GM19351 (cell line): ENCODE results near the gene ATG10.

ENCODE experiments used
- ATAC-seq: cut with Tn5 transposase; IDR thresholded peaks from one replicate; pipeline ENCODE4 v1.9.1; 2021; ENCODE audit warnings: mild to moderate bottlenecking, moderate library complexity; ENCODE audit not compliant: unreplicated experiment

The ATG10 gene

DNA sequence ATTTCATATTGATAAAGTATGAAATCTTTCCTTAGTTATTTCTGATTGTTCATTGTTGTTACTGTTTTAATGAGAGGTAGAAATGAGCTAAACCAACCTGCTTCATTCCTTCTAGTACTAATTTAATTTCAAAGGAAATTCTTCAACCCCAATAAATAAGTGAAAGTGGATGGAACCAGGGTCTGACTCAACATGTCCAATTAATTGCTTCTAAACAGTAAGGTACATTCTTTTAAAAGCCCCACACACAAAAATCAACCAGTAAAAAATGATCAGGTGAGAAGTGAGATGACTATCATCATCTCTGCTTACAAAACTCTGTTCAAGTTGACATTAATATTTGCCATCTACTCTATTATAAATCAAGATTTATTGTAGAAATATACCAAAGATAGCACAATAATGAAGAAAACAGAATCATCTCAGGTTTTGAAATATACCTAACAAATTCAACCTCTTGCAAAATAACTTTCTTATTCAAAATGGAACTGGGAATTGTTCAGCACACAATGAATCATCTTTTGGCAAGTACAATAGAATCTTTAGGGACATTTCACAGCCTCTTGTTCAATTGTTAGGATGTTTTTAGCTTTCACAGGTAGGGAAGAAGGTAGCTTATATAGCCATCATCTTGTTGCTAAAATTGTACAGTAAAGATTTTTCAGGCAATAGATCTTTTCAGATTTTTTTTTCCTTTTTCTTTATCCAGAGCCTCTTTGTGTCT is 191.8 kb downstream of the ATG10 start:
- no peak for ATAC-seq

- ATAC-seq, result no peak
These were observed 192.6 kb downstream of the ATG10 start for GRCh38 chr5:82164176-82164976.

DNA sequence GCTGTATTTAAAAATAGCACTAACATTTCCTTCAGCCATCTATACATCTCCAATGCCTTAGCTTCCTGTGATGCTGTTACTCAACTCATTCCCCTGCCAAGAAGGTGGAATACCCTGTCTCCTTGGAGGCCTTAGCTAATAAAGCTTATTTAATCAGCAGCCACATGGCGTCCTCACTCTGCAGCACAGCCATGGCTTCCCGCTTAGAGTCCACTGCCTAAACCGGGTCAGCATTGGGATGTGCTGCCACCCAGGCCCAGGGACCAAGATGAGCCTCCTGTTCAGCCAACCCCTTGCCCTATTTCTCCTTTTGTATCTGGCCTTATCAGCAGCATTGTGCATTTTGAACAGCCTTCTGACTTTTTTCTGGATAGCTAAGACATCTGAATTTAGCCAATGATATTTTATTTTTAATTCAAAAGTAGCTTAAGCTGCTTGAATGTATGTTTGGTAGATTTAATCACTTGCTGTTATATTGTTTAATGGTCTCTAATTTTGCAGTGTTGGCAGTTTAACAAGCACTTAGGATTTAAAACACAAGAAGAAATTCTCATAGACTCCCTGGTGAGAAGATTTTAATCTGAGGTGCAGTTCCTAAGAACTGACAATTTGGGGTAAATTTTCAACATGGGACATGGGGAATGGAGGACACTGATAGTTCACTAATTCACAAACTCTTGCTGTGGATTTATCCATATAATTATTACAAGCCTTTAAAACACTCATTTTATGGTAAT is 193.3 kb downstream of the ATG10 start:
- no peak for ATAC-seq

DNA sequence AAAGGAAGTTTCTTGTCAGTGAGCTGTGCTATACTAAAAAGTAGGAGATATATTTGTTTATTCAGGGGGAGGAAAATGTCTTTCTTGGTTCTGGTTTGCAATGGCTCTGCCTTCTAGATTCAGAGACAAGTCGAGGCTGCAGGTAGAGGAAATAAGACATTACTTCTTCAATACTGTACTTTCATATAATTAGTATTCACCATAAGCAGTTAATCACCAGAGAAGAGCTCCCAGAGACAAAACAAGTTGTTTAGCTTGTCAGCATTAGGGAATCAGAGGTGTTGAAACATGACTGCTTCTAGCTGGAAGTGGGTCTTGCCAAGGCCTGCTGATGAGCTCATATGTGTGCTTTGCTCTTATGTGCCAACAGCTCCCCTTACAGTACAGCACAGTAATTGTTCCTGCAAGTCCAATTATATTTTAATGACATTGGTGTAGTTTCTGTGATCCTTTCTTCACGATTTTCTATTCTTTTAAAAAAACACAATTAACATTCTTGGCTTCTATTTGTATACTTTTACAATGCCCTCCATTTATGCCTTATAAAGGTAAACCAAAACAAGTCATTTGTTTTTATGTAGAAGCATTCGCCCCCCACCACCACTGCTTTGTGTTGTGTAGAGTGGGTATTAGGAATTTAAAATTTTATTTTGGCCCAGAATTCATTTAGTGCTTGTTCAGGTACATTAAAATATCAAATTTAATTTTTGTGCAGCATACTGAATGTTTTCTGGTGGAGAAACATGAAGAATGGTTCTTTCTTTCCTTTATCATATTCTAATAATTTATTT is 194.1 kb downstream of the ATG10 start:
- ATAC-seq, result peak; percentile 93

DNA sequence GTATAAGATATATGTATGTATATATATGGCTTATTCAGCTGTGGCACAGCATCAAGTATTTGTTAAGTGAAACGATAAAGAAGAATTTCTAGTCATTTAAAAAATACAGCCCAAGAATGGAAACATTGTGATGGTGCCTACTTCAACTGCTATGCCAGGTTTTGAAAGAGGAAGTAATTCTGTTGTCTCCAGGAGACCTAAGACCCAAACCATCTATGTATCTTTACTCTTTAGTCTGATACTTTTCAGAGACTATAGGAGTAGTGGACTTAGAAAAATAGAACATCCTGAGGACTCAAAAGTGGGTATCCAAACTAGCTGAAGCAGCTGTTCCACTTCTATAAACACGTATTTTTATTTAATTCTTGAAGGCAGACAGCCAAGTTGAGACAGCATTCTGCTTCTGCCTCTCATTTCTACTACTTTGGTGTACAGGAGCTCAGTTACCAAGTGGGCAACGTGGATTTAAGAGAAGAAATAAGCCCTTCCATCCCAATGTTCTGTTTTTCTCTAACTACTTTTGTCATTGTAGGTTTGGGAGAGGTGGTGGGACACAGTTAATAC is 195.6 kb downstream of the ATG10 start:
- ATAC-seq, result no peak

DNA sequence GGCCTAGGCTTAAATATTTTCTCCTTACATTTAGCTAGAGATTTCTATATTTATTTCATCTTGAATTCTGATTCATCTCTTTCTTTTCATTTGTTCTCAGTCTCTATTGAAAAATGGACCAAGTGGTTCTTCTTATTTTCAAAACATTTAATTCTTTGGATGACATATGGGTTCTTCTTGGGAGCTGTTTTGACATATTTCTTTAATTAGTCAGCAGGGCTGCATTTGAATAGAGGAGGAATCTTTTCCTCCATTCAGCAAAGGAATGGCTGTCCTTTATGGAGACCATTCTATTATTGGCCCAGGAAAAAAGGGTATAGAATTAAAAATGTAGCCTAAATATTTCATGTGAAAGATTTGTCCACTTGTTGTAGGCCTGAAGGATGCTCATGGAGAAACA is 196.5 kb downstream of the ATG10 start:
- no peak for ATAC-seq

- ATAC-seq, result no peak
These were observed 198.1 kb downstream of the ATG10 start for GRCh38 chr5:82169892-82170291.

- peak; percentile 100 for ATAC-seq
These were observed 202.5 kb downstream of the ATG10 start for GRCh38 chr5:82174128-82174918.

DNA sequence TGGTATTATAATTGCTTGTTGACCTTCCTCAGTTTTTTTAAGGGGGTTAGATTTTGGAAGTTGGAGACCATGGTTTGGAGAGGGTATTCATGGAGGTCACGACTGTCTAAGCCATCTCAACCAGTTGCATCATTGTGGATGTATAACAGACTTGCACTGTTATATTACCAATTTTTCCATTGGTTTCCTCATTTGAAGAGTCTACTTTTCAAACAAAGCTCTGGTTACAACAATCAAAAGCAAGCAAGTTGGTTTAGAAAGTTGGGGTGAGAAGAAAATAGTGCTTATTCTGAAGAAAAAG is 203.0 kb downstream of the ATG10 start:
- no peak for ATAC-seq

DNA sequence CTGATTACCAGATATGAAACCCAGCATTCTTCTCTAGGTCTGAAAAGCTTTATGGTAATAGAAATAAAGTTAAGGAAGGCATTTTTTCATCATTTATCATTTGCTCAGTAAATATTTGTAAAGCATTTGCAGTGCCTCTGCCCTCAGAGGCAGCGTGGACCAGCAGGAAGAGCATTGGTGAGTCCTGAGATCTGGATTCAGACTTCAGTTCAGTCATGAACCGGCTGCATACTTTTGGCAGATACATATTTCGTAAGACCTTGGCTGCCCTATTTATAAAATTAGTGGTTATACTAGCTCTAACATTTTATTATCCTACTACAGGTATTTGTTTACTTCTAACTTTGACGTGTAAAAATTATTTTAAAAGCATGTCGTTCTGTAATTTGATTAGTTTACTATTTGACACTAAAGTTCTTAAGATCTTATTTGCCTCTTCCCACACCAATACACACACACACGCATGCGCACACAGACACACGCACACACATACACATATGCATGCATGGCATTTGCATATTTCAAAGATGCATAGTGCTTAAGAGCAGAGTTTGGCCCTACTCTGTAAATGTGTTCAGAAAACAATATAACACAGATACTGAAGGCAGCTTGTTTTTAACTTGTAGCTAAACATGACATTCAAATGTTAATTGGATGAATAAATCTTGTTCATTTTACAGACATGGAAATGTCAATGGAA is 204.4 kb downstream of the ATG10 start:
- no peak for ATAC-seq

DNA sequence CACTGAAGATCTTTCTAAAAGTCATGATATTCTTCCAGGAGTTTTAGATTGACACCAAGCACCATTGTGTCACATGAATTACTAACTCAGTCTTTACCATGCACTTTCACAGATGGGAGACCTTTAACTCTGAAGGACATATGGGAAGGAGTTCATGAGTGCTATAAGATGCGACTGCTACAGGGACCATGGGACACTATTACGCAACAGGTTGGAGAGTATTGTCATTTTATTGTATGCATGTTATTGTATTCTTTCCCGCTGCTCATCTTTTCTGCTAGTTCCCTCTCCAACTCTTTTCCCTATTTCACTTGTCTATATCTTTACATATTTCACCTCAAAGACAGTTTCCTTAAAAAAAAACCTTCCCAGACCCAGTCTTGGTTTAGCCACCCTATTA is 206.6 kb downstream of the ATG10 start:
- ATAC-seq, result no peak

DNA sequence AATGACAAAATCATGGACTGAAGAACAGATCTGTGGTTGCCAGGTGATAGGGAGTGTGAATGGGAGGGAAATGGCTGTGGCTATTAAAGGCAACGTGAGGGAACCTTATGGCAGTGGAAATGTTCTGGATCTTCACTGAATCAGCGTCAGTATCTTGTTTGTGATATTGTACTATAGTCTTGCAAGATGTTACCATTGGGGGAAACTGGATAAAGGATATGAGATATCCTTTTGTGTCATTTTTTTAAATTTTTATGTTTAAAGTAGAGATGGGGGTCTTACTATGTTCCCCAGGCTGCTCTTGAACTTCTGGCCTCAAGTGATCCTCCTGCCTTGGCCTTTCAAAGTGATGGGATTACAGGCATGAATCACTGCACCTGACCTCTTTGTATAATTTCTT is 210.8 kb downstream of the ATG10 start:
- no peak for ATAC-seq

GRCh38 chr5:82183828-82184227 is 212.0 kb downstream of the ATG10 start:
- no peak for ATAC-seq

GRCh38 chr5:82185851-82186250 is 214.0 kb downstream of the ATG10 start:
- no peak for ATAC-seq

DNA sequence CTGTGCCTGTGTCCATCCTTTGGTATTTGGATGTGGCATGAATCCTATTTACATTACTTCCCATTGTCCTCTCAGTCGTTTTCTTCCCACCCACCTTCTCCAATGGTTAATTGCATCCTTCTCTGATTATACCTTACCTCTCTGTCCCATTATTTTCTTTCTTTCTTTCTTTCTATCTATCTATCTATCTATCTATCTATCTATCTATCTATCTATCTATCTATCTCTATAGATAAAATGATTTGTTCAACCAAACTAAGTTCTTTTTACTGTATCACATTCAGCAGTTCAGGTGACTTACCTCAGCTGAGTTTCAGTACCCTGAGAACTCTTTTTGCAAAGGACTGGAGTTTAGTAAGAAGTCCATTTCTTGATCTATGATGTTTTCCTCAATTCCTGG is 225.7 kb downstream of the ATG10 start:
- ATAC-seq, result no peak

DNA sequence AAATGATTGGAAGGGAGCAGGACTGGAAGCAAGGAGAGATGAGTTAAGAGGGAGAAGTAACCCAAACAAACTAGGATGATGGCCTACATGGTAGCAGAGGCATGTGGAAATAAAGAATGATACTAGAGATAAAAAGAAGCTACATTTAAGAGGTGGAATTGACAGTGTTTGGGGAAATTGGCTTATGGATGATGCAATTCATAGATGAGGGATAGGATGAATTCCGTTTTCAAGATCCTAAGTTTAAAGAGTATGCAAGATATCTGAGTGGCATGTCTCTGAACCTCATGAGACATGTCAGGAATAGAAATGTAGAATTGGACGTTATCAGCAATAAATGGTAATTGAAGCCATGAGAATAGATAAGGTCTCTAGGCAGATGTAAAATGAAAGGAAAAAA is 232.7 kb downstream of the ATG10 start:
- ATAC-seq, result no peak

DNA sequence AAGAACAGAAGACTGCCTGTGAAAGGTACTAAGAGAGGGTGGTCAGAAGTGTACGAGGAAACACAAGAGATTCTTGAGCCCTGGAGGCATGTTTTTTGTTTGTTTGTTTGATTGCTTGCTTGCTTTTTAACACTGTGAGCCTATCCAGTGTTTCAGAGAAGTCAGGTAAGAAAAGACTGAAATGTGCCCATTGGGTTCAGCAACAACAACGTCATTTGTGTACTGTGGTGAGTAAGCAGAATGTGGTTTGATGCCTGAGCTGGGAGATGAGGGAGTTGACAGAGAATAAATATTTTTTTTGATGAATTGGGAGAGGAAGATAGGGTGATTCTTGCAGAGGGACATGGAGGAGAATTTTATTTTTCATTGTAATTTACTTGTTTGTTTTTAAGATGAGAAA is 233.2 kb downstream of the ATG10 start:
- ATAC-seq, result no peak

DNA sequence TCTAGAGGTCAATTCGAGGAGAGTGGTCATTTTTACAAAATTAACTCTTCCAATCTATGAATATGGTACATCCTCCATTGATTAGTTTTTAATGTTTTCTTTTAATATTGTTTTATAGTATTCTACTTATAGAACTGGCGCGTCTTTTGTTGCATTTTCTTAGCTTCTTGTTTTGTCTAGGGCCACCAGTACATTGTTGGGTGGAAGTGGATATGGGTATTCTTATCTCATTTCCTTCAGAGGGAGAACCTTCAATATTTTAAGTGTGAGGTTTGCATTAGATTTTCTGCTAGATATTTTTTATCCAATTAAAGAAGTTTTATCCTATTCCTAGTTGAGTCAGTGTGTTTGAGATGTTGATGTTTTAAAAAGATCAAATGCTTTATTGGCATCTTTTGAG is 236.5 kb downstream of the ATG10 start:
- no peak for ATAC-seq

DNA sequence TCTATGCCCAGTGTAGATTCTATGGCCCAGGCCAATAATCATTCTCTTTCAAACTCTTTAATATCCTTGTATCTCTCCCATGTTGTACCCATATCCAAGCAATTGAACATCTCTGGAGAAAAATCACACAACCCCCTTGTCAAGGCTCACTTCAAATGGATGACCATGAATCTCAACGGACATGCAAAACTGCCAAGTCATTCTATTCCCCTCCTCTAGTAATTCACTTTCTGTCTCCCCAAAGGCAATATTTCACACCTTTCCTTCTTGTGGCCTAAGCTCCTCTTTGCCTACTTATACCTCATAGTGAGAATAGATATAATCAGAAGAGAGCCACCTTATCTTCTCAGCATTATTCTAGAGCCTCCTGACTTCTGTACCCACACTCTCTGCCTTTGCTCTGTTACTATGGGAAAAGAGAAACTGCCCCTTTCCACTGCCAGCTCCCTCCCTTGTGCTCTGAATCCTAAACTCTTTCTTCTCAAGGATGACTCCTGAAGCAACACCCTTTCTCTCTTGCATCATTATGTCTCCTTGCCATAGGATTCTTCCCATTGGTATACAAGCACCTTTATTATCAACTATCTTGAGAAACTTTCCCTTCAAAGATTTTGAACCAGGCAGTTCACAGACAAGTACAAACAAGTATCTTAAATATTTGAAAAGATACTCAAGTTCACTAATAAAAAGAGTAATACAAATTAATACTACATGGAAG is 240.2 kb downstream of the ATG10 start:
- no peak for ATAC-seq
